Mesenchymal stem cell (in vitro differentiated cells and primary cell): ENCODE measurements around the gene AK4.

Source experiments
- DNase-seq: peaks from one replicate; pipeline ENCODE4 v3.0.0-alpha.2; 2013
- H2AFZ ChIP-seq: one replicate; pipeline ENCODE4 v1.6.1; 2013; ENCODE audit warnings: low read depth, mild to moderate bottlenecking, control low read depth, inconsistent platforms, low read length, moderate library complexity
- H2AK5ac ChIP-seq: 2 replicates; pipeline ENCODE4 v1.6.1; 2013; ENCODE audit warnings: low read length, moderate library complexity, mild to moderate bottlenecking, inconsistent platforms; ENCODE audit not compliant: severe bottlenecking
- H2BK120ac ChIP-seq: one replicate; pipeline ENCODE4 v1.6.1; 2013; ENCODE audit warnings: low read depth, mild to moderate bottlenecking, inconsistent platforms, low read length, moderate library complexity
- H2BK12ac ChIP-seq, 2 experiments: one replicate each; pipeline ENCODE4 v1.6.1; 2013; ENCODE audit warnings: inconsistent platforms in 2 of 2, low read length in 2 of 2, mild to moderate bottlenecking in 2 of 2, moderate library complexity in 2 of 2, control low read depth in 1 of 2
- H2BK15ac ChIP-seq: one replicate; pipeline ENCODE4 v1.6.1; 2013; ENCODE audit warnings: mild to moderate bottlenecking, low read depth, inconsistent platforms; ENCODE audit not compliant: poor library complexity, severe bottlenecking
- H2BK5ac ChIP-seq: 2 replicates; pipeline ENCODE4 v1.6.1; 2013; ENCODE audit warnings: low read depth, mild to moderate bottlenecking, low read length, control low read depth, inconsistent platforms; ENCODE audit not compliant: poor library complexity, severe bottlenecking
- H3K14ac ChIP-seq, 2 experiments: one replicate each; pipeline ENCODE4 v1.6.1; 2013; ENCODE audit warnings: inconsistent platforms in 2 of 2, low read length in 2 of 2, control low read depth in 1 of 2, mild to moderate bottlenecking in 1 of 2, moderate library complexity in 1 of 2
- H3K18ac ChIP-seq, 2 experiments: one replicate each; pipeline ENCODE4 v1.6.1; 2013; ENCODE audit warnings: inconsistent platforms in 2 of 2, low read length in 2 of 2, control low read depth in 1 of 2, low read depth in 1 of 2, mild to moderate bottlenecking in 1 of 2
- H3K23ac ChIP-seq, 2 experiments: one replicate each; pipeline ENCODE4 v1.6.1; 2013; ENCODE audit warnings: inconsistent platforms in 2 of 2, low read length in 2 of 2, mild to moderate bottlenecking in 2 of 2, moderate library complexity in 2 of 2, control low read depth in 1 of 2
- H3K27ac ChIP-seq: 2 replicates; pipeline ENCODE4 v1.5.1; 2013; ENCODE audit warnings: mild to moderate bottlenecking, moderate library complexity, low read length, control low read depth, inconsistent platforms; ENCODE audit not compliant: poor library complexity, severe bottlenecking
- H3K27me3 ChIP-seq, 2 experiments: 2 replicates each; pipeline versions ENCODE4 v1.6.1 to v1.7.0; 2013; ENCODE audit warnings: low read length in 2 of 2, mild to moderate bottlenecking in 2 of 2, moderate library complexity in 2 of 2, control low read depth in 1 of 2, inconsistent platforms in 1 of 2; ENCODE audit not compliant: control insufficient read depth in 1 of 2, insufficient read depth in 1 of 2
- H3K36me3 ChIP-seq, 2 experiments: 2 replicates each; pipeline versions ENCODE4 v1.6.1 to v1.7.0; 2013; ENCODE audit warnings: low read length in 2 of 2, control low read depth in 1 of 2, inconsistent platforms in 1 of 2, low read depth in 1 of 2, mild to moderate bottlenecking in 1 of 2; ENCODE audit not compliant: insufficient read depth in 2 of 2, control insufficient read depth in 1 of 2
- H3K4ac ChIP-seq, 2 experiments: one replicate each; pipeline ENCODE4 v1.6.1; 2013; ENCODE audit warnings: inconsistent platforms in 2 of 2, low read length in 2 of 2, mild to moderate bottlenecking in 2 of 2, moderate library complexity in 2 of 2, control low read depth in 1 of 2, low read depth in 1 of 2
- H3K4me1 ChIP-seq: 2 replicates; pipeline ENCODE4 v1.6.1; 2013; ENCODE audit warnings: low read depth, low read length, control low read depth; ENCODE audit not compliant: control insufficient read depth, insufficient read depth
- H3K4me2 ChIP-seq: 2 replicates; pipeline ENCODE4 v1.6.1; 2013; ENCODE audit warnings: low read length, mild to moderate bottlenecking, inconsistent platforms; ENCODE audit not compliant: poor library complexity, severe bottlenecking
- H3K4me3 ChIP-seq, 2 experiments: 2 replicates each; pipeline versions ENCODE4 v1.5.1 to v1.7.0; 2013; ENCODE audit warnings: low read length in 2 of 2, mild to moderate bottlenecking in 2 of 2, control low read depth in 1 of 2, low read depth in 1 of 2; ENCODE audit not compliant: insufficient read depth in 1 of 2
- H3K79me1 ChIP-seq: replicated peaks from 2 replicates; pipeline ENCODE4 v1.6.1; 2013; ENCODE audit warnings: mild to moderate bottlenecking, control low read depth, low read length, inconsistent platforms; ENCODE audit not compliant: poor library complexity, severe bottlenecking
- H3K9ac ChIP-seq: 2 replicates; pipeline ENCODE4 v1.7.0; 2013; ENCODE audit warnings: mild to moderate bottlenecking, low read length, moderate library complexity
- H3K9me3 ChIP-seq: 2 replicates; pipeline ENCODE4 v1.7.0; 2013; ENCODE audit warnings: mild to moderate bottlenecking, low read length; ENCODE audit not compliant: control insufficient read depth
- H4K8ac ChIP-seq: one replicate; pipeline ENCODE4 v1.6.1; 2013; ENCODE audit warnings: inconsistent platforms, mild to moderate bottlenecking, low read length, moderate library complexity
- H4K91ac ChIP-seq: one replicate; pipeline ENCODE4 v1.6.1; 2013; ENCODE audit warnings: mild to moderate bottlenecking, low read length, inconsistent platforms
- WGBS: methylation state at CpG from one replicate; pipeline ENCODE4 v1.1.7; 2013; ENCODE audit warnings: mixed read lengths; 5-methylcytosine and 5-hydroxymethylcytosine counted together

The AK4 gene

GRCh38 chr1:65259816-65260215 lies 111.8 kb downstream of the AK4 start:
- Histone ChIP-seq H3K4me3 (no peak overlapping the region), H4K8ac (no peak overlapping the region), H3K23ac (no peak overlapping the region), H3K14ac (no peak overlapping the region), H2AK5ac (no peak overlapping the region), H2AFZ (no peak overlapping the region), H2BK5ac (no peak overlapping the region), H4K91ac (no peak overlapping the region), H2BK15ac (no peak overlapping the region), H3K9me3 (no peaks in the 10 kb centered on the region), H3K18ac (no peak overlapping the region), H2BK120ac (no peak overlapping the region), H3K4me1 (peaks cover 5% of the 10 kb centered on the region), H2BK12ac (no peak overlapping the region), H3K27me3 (no peaks in the 10 kb centered on the region), H3K4me2 (no peak overlapping the region), H3K36me3 (no peaks in the 10 kb centered on the region), H3K4ac (no peak overlapping the region), H3K9ac (no peak overlapping the region), H3K27ac (no peak overlapping the region), H3K79me1 (peaks cover 4% of the 10 kb centered on the region)
- 88% methylated on average over 3 of the region's 3 CpGs for WGBS
- DNase-seq = no peak

- Histone ChIP-seq H3K36me3 (no peaks in the 10 kb centered on the region), H2AFZ (no peak overlapping the region), H3K4me1 (peaks cover 3% of the 10 kb centered on the region), H3K14ac (no peak overlapping the region), H3K4me2 (no peak overlapping the region), H3K18ac (no peak overlapping the region), H3K9me3 (no peaks in the 10 kb centered on the region), H2AK5ac (no peak overlapping the region), H2BK5ac (no peak overlapping the region), H3K79me1 (peaks cover 6% of the 10 kb centered on the region), H3K4me3 (no peak overlapping the region), H3K4ac (no peak overlapping the region), H2BK12ac (no peak overlapping the region), H3K27me3 (no peaks in the 10 kb centered on the region), H3K9ac (peak overlapping the region; percentile 48), H2BK15ac (no peak overlapping the region), H3K23ac (no peak overlapping the region), H2BK120ac (no peak overlapping the region), H4K8ac (no peak overlapping the region), H3K27ac (no peak overlapping the region), H4K91ac (no peak overlapping the region)
- DNase-seq = peak; percentile 91
- 68% methylated on average over 4 of the region's 4 CpGs for WGBS
Measured at GRCh38 chr1:65260851-65261473, 113.0 kb downstream of the AK4 start.

GRCh38 chr1:65263286-65263685 lies 115.3 kb downstream of the AK4 start:
- no peaks in the 10 kb centered on the region for H3K9me3 ChIP-seq
- peaks cover 6% of the 10 kb centered on the region for H3K79me1 ChIP-seq
- DNase-seq = no peak
- no peak overlapping the region for H2AK5ac ChIP-seq
- H3K23ac ChIP-seq = no peak overlapping the region
- no peak overlapping the region for H2AFZ ChIP-seq
- no peak overlapping the region for H3K18ac ChIP-seq
- H3K4me2 ChIP-seq = no peak overlapping the region
- no peak overlapping the region for H3K9ac ChIP-seq
- H3K27ac ChIP-seq = no peak overlapping the region
- no peak overlapping the region for H3K14ac ChIP-seq
- no peak overlapping the region for H2BK120ac ChIP-seq
- no peak overlapping the region for H3K4ac ChIP-seq
- H4K8ac ChIP-seq = no peak overlapping the region
- no peak overlapping the region for H4K91ac ChIP-seq
- no CpG with 5 or more reads among the region's 1 CpG for WGBS
- no peak overlapping the region for H3K4me3 ChIP-seq
- H3K27me3 ChIP-seq = no peaks in the 10 kb centered on the region
- H3K36me3 ChIP-seq = no peaks in the 10 kb centered on the region
- H2BK5ac ChIP-seq = no peak overlapping the region
- H3K4me1 ChIP-seq = peaks cover 3% of the 10 kb centered on the region
- H2BK15ac ChIP-seq = no peak overlapping the region
- no peak overlapping the region for H2BK12ac ChIP-seq

- Histone ChIP-seq H3K4me3 (peak overlapping the region; percentile 47 to 77), H2AK5ac (no peak overlapping the region), H2BK12ac (peak overlapping the region in 1 of 2 experiments; percentile 90)
Measured at GRCh38 chr1:65264197-65264929, 116.4 kb downstream of the AK4 start.

More at GRCh38 chr1:65264197-65264929, 116.4 kb downstream of the AK4 start:
- no peaks in the 10 kb centered on the region for H3K27me3 ChIP-seq
- peak; percentile 84 for DNase-seq
- peak overlapping the region; percentile 87 for H3K9ac ChIP-seq
- H3K4me1 ChIP-seq = peaks cover 3% of the 10 kb centered on the region
- no peak overlapping the region for H3K18ac ChIP-seq
- H3K79me1 ChIP-seq = peaks cover 3% of the 10 kb centered on the region
- peak overlapping the region in 1 of 2 experiments; percentile 70 for H3K23ac ChIP-seq
- no peak overlapping the region for H4K91ac ChIP-seq
- H2BK120ac ChIP-seq = no peak overlapping the region
- H3K14ac ChIP-seq = no peak overlapping the region
- no peaks in the 10 kb centered on the region for H3K36me3 ChIP-seq
- peak overlapping the region; percentile 31 for H2AFZ ChIP-seq
- no peak overlapping the region for H4K8ac ChIP-seq
- no peak overlapping the region for H3K4ac ChIP-seq
- 14% methylated on average over 15 of the region's 15 CpGs for WGBS
- peak overlapping the region; percentile 70 for H3K4me2 ChIP-seq
- H2BK5ac ChIP-seq = no peak overlapping the region
- H2BK15ac ChIP-seq = no peak overlapping the region
- no peak overlapping the region for H3K27ac ChIP-seq
- no peaks in the 10 kb centered on the region for H3K9me3 ChIP-seq
